Spleen (tissue), 11 donors: ENCODE measurements around the gene DIDO1. TPM values are rescaled to one million over a fixed set of nuclear protein-coding genes. Genes with fewer than 3 reads are reported as not detected.

Experiments
- DNase-seq: peaks from one replicate; pipeline ENCODE4 v3.0.0-alpha.2; 2020
- H3K27ac ChIP-seq, 8 donors: fragments of 200-600 bp; sonication (generic) in 7 of 8; 1 replicate in 4 of 8; 2 replicates in 4 of 8; pipeline versions ENCODE4 v1.5.0 to v1.8.0; 2016 to 2021; ENCODE audit warnings: inconsistent platforms in 4 of 8, mild to moderate bottlenecking in 4 of 8, moderate library complexity in 1 of 8
- H3K27me3 ChIP-seq, 7 donors: fragments of 200-600 bp; sonication (generic) in 6 of 7; replicated peaks in 1 of 7; 1 replicate in 4 of 7; 2 replicates in 3 of 7; pipeline versions ENCODE4 v1.5.0 to v1.8.0; 2016 to 2021; ENCODE audit warnings: inconsistent platforms in 3 of 7, mild to moderate bottlenecking in 1 of 7
- H3K36me3 ChIP-seq, 6 donors: fragments of 200-600 bp; sonication (generic) in 5 of 6; 1 replicate in 4 of 6; 2 replicates in 2 of 6; pipeline versions ENCODE4 v1.5.0 to v1.8.0; 2016 to 2021; ENCODE audit warnings: inconsistent platforms in 2 of 6
- H3K4me1 ChIP-seq, 6 donors: fragments of 200-600 bp; sonication (generic) in 5 of 6; 1 replicate in 3 of 6; 2 replicates in 3 of 6; pipeline versions ENCODE4 v1.5.0 to v1.8.0; 2016 to 2021; ENCODE audit warnings: inconsistent platforms in 3 of 6
- H3K4me3 ChIP-seq, 8 donors: fragments of 200-600 bp; sonication (generic) in 7 of 8; 1 replicate in 4 of 8; 2 replicates in 4 of 8; pipeline versions ENCODE4 v1.5.0 to v1.8.0; 2016 to 2021; ENCODE audit warnings: inconsistent platforms in 4 of 8, mild to moderate bottlenecking in 4 of 8, moderate library complexity in 2 of 8
- H3K9me3 ChIP-seq, 8 donors: fragments of 200-600 bp; sonication (generic) in 7 of 8; 1 replicate in 4 of 8; 2 replicates in 4 of 8; pipeline versions ENCODE4 v1.5.0 to v1.8.0; 2016 to 2021; ENCODE audit warnings: inconsistent platforms in 4 of 8
- CTCF ChIP-seq, 11 experiments: fragments of 200-600 bp in 7 of 11; fragments of 450-650 bp in 4 of 11; sonication (generic) in 4 of 11; IDR thresholded peaks in 8 of 11; conservative IDR thresholded peaks in 3 of 11; 1 replicate in 7 of 11; 2 replicates in 4 of 11; pipeline versions ENCODE4 v1.4.0 to v1.8.0; 2016 to 2021; ENCODE audit warnings: antibody characterized with exemption in 11 of 11, inconsistent platforms in 4 of 11, mild to moderate bottlenecking in 1 of 11
- POLR2A ChIP-seq, 3 donors: fragments of 450-650 bp; IDR thresholded peaks; one replicate each; pipeline ENCODE4 v1.5.1; 2017; ENCODE audit warnings: antibody characterized with exemption in 3 of 3, mild to moderate bottlenecking in 1 of 3
- POLR2AphosphoS5 ChIP-seq, 3 donors: sonication (generic); formaldehyde crosslinking; IDR thresholded peaks; one replicate each; pipeline ENCODE4 v1.5.1; 2017; ENCODE audit warnings: antibody characterized with exemption in 3 of 3
- WGBS, 5 donors: extraction: QIAGEN DNeasy Blood & Tissue Kit in 3 of 5; methylation state at CpG; one replicate each; pipeline versions ENCODE4 v1.1.5 to v1.1.7; 2013 to 2018; 5-methylcytosine and 5-hydroxymethylcytosine counted together
- intact Hi-C: fragments of 100-400 bp; cut with DNase I; formaldehyde crosslinking; loops from one replicate; pipeline ENCODE4 v1.15.0; 2023; ENCODE audit warnings: low total_unique reads
- polyA plus RNA-seq, 3 donors: library from polyadenylated mRNA; stranded (reverse); fragments of 200-250 nt; gene quantifications; one replicate each; pipeline ENCODE4 v1.2.1, GENCODE V29; 2013
- total RNA-seq, 7 donors: library from RNA; depleted of rRNA in 3 of 7; stranded (reverse); fragments of >200 nt in 3 of 7; fragmentation: NEBNext Ultra II Directional in 4 of 7; extraction: Animal tissue kit (Norgen Biotek cat#: 25700) in 4 of 7; gene quantifications; one replicate each; pipeline versions ENCODE4 v1.1.0 to v1.2.1, GENCODE V29; 2016 to 2021
- donor health status: healthy with polysubstance abuse.
- donor health status: DM: no; HTN: no; CAD: no; lungs with moderate emphysema.
- donor health status: DM: no; HTN: no; CAD: no.
- donor health status: Bipolar disorder and iron deficiency.
- donor health status: healthy.
- donor health status: DM: no; HTN: no; CAD: no.
- donor health status: DM: yes; HTN: yes; CAD: no.

DIDO1 gene
- total and polyA plus RNA-seq, 10 donors, result 17.4 to 79.6 (median 66.9) TPM

GRCh38 chr20:62834967-62835730 lies 91.2 kb downstream of the DIDO1 start:
- peaks cover 0 to 14% (median 0%) of the 10 kb centered on the region in 7 donors for H3K27me3 ChIP-seq
- H3K27ac ChIP-seq, result no peak overlapping the region
- intact Hi-C loops, result no loop called here
- H3K36me3 ChIP-seq, result peaks cover 0 to 17% (median 0%) of the 10 kb centered on the region in 6 donors
- TF ChIP-seq POLR2AphosphoS5 (IDR thresholded peaks at IDR 0.05), result no peak
- TF ChIP-seq POLR2A (IDR thresholded peaks at IDR 0.05), result no peak
- TF ChIP-seq CTCF (IDR thresholded peaks at IDR 0.05 in 8 of 11, conservative IDR thresholded peaks at IDR 0.05 in 3 of 11), result no peak
- DNase-seq, result no peak
- H3K4me1 ChIP-seq, result peaks cover 10 to 66% (median 46%) of the 10 kb centered on the region in 6 donors
- no peaks in the 10 kb centered on the region for H3K9me3 ChIP-seq
- 87 to 95% (median 93%) methylated on average over 17 to 24 of the region's 24 CpGs for WGBS, 5 donors
- H3K4me3 ChIP-seq, result no peak overlapping the region

GRCh38 chr20:62832951-62833391 lies 93.3 kb downstream of the DIDO1 start:
- Histone ChIP-seq H3K27ac (peak overlapping the region in 7 of 8 donors; percentile 44 to 90 (median 77)), H3K36me3 (peaks cover 0 to 10% (median 0%) of the 10 kb centered on the region in 6 donors), H3K27me3 (peaks cover 0 to 17% (median 0%) of the 10 kb centered on the region in 7 donors), H3K4me1 (peaks cover 10 to 56% (median 41%) of the 10 kb centered on the region in 6 donors), H3K4me3 (peak overlapping the region in 5 of 8 donors; percentile 3 to 65 (median 27)), H3K9me3 (no peaks in the 10 kb centered on the region)
- peak; percentile 81 for DNase-seq
- 25 to 45% (median 30%) methylated on average over 14 of the region's 14 CpGs for WGBS, 5 donors
- TF ChIP-seq CTCF (IDR thresholded peaks at IDR 0.05 in 8 of 11, conservative IDR thresholded peaks at IDR 0.05 in 3 of 11) (no peak), POLR2AphosphoS5 (IDR thresholded peaks at IDR 0.05) (peak in 1 of 3 donors; percentile 10)
- intact Hi-C loops, result no loop called here

- DNase-seq, result peak; percentile 84
- H3K27ac ChIP-seq, result peak overlapping the region in 7 of 8 donors; percentile 44 to 90 (median 77)
- intact Hi-C loops, result no loop called here
- peak overlapping the region in 5 of 8 donors; percentile 3 to 65 (median 27) for H3K4me3 ChIP-seq
- H3K4me1 ChIP-seq, result peaks cover 10 to 50% (median 36%) of the 10 kb centered on the region in 6 donors
- no peaks in the 10 kb centered on the region for H3K9me3 ChIP-seq
- WGBS, 5 donors, result 29 to 47% (median 36%) methylated on average over 13 to 22 of the region's 22 CpGs
- H3K36me3 ChIP-seq, result peaks cover 0 to 10% (median 0%) of the 10 kb centered on the region in 6 donors
- TF ChIP-seq CTCF (IDR thresholded peaks at IDR 0.05 in 8 of 11, conservative IDR thresholded peaks at IDR 0.05 in 3 of 11) (peak in 4 of 11 experiments; percentile 26 to 46 (median 34)), POLR2AphosphoS5 (IDR thresholded peaks at IDR 0.05) (peak; percentile 20 to 41 (median 34)), POLR2A (IDR thresholded peaks at IDR 0.05) (no peak)
- H3K27me3 ChIP-seq, result peaks cover 0 to 19% (median 0%) of the 10 kb centered on the region in 7 donors
Measured at GRCh38 chr20:62832212-62832922, 93.9 kb downstream of the DIDO1 start.
